ENCODE results near the gene SLC16A4.

The SLC16A4 gene

DNA sequence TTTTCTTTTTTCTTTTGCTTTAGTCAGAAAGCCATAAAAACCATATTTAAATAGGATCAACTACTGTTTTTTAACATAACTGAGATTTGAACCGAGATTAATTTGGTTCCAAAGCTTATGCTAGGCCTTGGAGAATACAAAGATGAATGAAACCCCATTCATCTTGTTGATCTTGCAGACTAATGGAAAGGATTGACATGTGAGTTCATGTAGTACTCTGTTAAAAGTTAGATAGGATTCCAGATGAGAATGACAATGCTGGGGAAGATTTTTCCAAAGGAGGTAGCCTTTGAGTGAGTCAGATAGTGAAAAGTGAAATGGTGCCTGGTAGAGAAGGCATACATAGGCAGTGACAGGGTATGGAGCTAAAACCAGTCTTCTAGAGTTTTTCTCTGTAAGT is 29.0 kb downstream of the SLC16A4 start:
- H3K27me3 ChIP-seq (ENCODE audit: insufficient read depth, low read depth) = no peaks in the 10 kb centered on the region
- no peak overlapping the region for H2AFZ ChIP-seq (ENCODE audit: low read depth)
- no peaks in the 10 kb centered on the region for H3K79me2 ChIP-seq (ENCODE audit: insufficient read depth, low read depth)
- TF ChIP-seq CTCF (conservative IDR thresholded peaks at IDR 0.05; ENCODE audit: low read depth, low read length) = no peak
- no peak overlapping the region for H3K9ac ChIP-seq
- no peak overlapping the region for H3K27ac ChIP-seq
- no peaks in the 10 kb centered on the region for H3K36me3 ChIP-seq (ENCODE audit: insufficient read depth)
- H3K4me3 ChIP-seq (IDR thresholded peaks at IDR 0.05; ENCODE audit: insufficient read depth, low read depth, low read length) = no peak overlapping the region
- H3K4me1 ChIP-seq (ENCODE audit: low read depth, poor library complexity, severe bottlenecking) = no peaks in the 10 kb centered on the region
- H3K4me2 ChIP-seq = no peak overlapping the region
- no peaks in the 10 kb centered on the region for H4K20me1 ChIP-seq (ENCODE audit: insufficient read depth)

- no peaks in the 10 kb centered on the region for H3K4me1 ChIP-seq (ENCODE audit: low read depth, poor library complexity, severe bottlenecking)
- no peaks in the 10 kb centered on the region for H3K27me3 ChIP-seq (ENCODE audit: insufficient read depth, low read depth)
- TF ChIP-seq CTCF (conservative IDR thresholded peaks at IDR 0.05; ENCODE audit: low read depth, low read length) = no peak
- no peak overlapping the region for H3K4me3 ChIP-seq (IDR thresholded peaks at IDR 0.05; ENCODE audit: insufficient read depth, low read depth, low read length)
- H3K36me3 ChIP-seq (ENCODE audit: insufficient read depth) = no peaks in the 10 kb centered on the region
- no peak overlapping the region for H3K4me2 ChIP-seq
- no peaks in the 10 kb centered on the region for H4K20me1 ChIP-seq (ENCODE audit: insufficient read depth)
- H3K9ac ChIP-seq = no peak overlapping the region
- no peak overlapping the region for H2AFZ ChIP-seq (ENCODE audit: low read depth)
- H3K27ac ChIP-seq = no peak overlapping the region
- H3K79me2 ChIP-seq (ENCODE audit: insufficient read depth, low read depth) = no peaks in the 10 kb centered on the region
These were observed 30.4 kb downstream of the SLC16A4 start for GRCh38 chr1:110360431-110360830.

- Histone ChIP-seq H4K20me1 (ENCODE audit: insufficient read depth) (no peaks in the 10 kb centered on the region), H2AFZ (ENCODE audit: low read depth) (no peak overlapping the region), H3K4me2 (no peak overlapping the region), H3K27me3 (ENCODE audit: insufficient read depth, low read depth) (no peaks in the 10 kb centered on the region), H3K4me3 (IDR thresholded peaks at IDR 0.05; ENCODE audit: insufficient read depth, low read depth, low read length) (no peak overlapping the region), H3K36me3 (ENCODE audit: insufficient read depth) (no peaks in the 10 kb centered on the region), H3K27ac (no peak overlapping the region), H3K79me2 (ENCODE audit: insufficient read depth, low read depth) (no peaks in the 10 kb centered on the region; the same call in 1 of the 2 replicates), H3K9ac (no peak overlapping the region), H3K4me1 (ENCODE audit: low read depth, poor library complexity, severe bottlenecking) (no peaks in the 10 kb centered on the region)
- no peak for TF ChIP-seq CTCF (conservative IDR thresholded peaks at IDR 0.05; ENCODE audit: low read depth, low read length)
These were observed 34.4 kb downstream of the SLC16A4 start for GRCh38 chr1:110356379-110356778.

DNA sequence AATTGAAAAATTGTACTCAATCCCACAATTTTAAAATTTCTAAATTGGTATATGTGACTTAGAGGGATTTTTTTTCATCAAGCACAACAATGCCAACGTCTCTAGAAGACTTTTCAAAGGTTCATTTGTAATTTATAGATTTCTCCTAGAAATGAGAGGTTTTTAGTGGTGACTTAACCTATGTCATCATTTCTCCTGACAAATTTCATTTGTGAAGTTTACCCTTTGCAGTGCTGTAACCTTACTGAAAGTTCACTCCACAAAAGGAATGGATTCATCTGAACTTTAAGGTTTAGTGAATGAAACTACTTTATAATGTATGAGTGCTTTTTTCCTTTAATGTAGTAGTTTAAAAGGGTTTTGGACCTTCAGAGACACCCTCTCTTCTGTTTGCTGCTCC is 35.5 kb downstream of the SLC16A4 start:
- H4K20me1 ChIP-seq (ENCODE audit: insufficient read depth) = no peaks in the 10 kb centered on the region
- no peak overlapping the region for H3K27ac ChIP-seq
- H2AFZ ChIP-seq (ENCODE audit: low read depth) = no peak overlapping the region
- no peak overlapping the region for H3K9ac ChIP-seq
- H3K27me3 ChIP-seq (ENCODE audit: insufficient read depth, low read depth) = no peaks in the 10 kb centered on the region
- no peak overlapping the region for H3K4me3 ChIP-seq (IDR thresholded peaks at IDR 0.05; ENCODE audit: insufficient read depth, low read depth, low read length)
- no peak overlapping the region for H3K4me2 ChIP-seq
- H3K4me1 ChIP-seq (ENCODE audit: low read depth, poor library complexity, severe bottlenecking) = no peaks in the 10 kb centered on the region
- TF ChIP-seq CTCF (conservative IDR thresholded peaks at IDR 0.05; ENCODE audit: low read depth, low read length) = no peak
- no peaks in the 10 kb centered on the region; the same call in 1 of the 2 replicates for H3K79me2 ChIP-seq (ENCODE audit: insufficient read depth, low read depth)
- no peaks in the 10 kb centered on the region for H3K36me3 ChIP-seq (ENCODE audit: insufficient read depth)
